Liver (tissue), 9 donors: Measurements from ENCODE around the gene TTC28. TPM values are rescaled to one million over a fixed set of nuclear protein-coding genes. Genes with fewer than 3 reads are reported as not detected.
"Not testable (repeated sequence)": the region's sequence is repeated elsewhere in the genome, so short reads cannot be mapped to it uniquely, and the experiment has no call there.

Experiments
- DNase-seq: peaks from one replicate; pipeline ENCODE4 v3.0.0-alpha.2; 2017; ENCODE audit warnings: low spot score
- H3K27ac ChIP-seq, 2 donors: one replicate each; pipeline ENCODE4 v1.7.0; 2013; ENCODE audit warnings: inconsistent platforms in 2 of 2, low read length in 2 of 2, control low read depth in 1 of 2, low read depth in 1 of 2, mild to moderate bottlenecking in 1 of 2
- H3K27me3 ChIP-seq, 4 donors: one replicate each; pipeline versions ENCODE4 v1.6.1 to v1.7.0; 2013; ENCODE audit warnings: low read length in 3 of 4, inconsistent platforms in 1 of 4, mild to moderate bottlenecking in 1 of 4, moderate library complexity in 1 of 4; ENCODE audit not compliant: control insufficient read depth in 4 of 4, insufficient read depth in 4 of 4
- H3K36me3 ChIP-seq, 4 donors: one replicate each; pipeline versions ENCODE4 v1.6.1 to v1.7.0; 2013; ENCODE audit warnings: low read length in 3 of 4, mild to moderate bottlenecking in 3 of 4, low read depth in 1 of 4, moderate library complexity in 1 of 4; ENCODE audit not compliant: control insufficient read depth in 4 of 4, insufficient read depth in 3 of 4
- H3K4me1 ChIP-seq, 4 donors: one replicate each; pipeline versions ENCODE4 v1.6.1 to v1.7.0; 2013; ENCODE audit warnings: low read length in 3 of 4, mild to moderate bottlenecking in 3 of 4, moderate library complexity in 1 of 4; ENCODE audit not compliant: control insufficient read depth in 4 of 4, insufficient read depth in 4 of 4
- H3K4me3 ChIP-seq, 3 donors: one replicate each; pipeline versions ENCODE4 v1.6.1 to v1.7.0; 2013; ENCODE audit warnings: low read length in 3 of 3, control low read depth in 1 of 3, low read depth in 1 of 3, mild to moderate bottlenecking in 1 of 3
- H3K9ac ChIP-seq, 2 donors: one replicate each; pipeline ENCODE4 v1.7.0; 2013; ENCODE audit warnings: low read length in 2 of 2, mild to moderate bottlenecking in 2 of 2, moderate library complexity in 2 of 2, control low read depth in 1 of 2, low read depth in 1 of 2
- H3K9me3 ChIP-seq, 4 donors: one replicate each; pipeline versions ENCODE4 v1.6.1 to v1.7.0; 2013; ENCODE audit warnings: low read length in 3 of 4; ENCODE audit not compliant: control insufficient read depth in 4 of 4
- EGR1 ChIP-seq, 2 donors: IDR thresholded peaks; 2 replicates each; pipeline ENCODE4 v1.6.1; 2016 to 2018; ENCODE audit warnings: antibody characterized with exemption in 2 of 2, low read depth in 2 of 2
- FOXA1 ChIP-seq: IDR thresholded peaks from 2 replicates; pipeline ENCODE4 v1.6.1; 2016; ENCODE audit warnings: antibody characterized with exemption
- FOXA2 ChIP-seq: IDR thresholded peaks from 2 replicates; pipeline ENCODE4 v1.6.1; 2016; ENCODE audit warnings: antibody characterized with exemption
- GABPA ChIP-seq, 2 donors: IDR thresholded peaks in 1 of 2; conservative IDR thresholded peaks in 1 of 2; 2 replicates each; pipeline ENCODE4 v1.6.1; 2016; ENCODE audit warnings: antibody characterized with exemption in 2 of 2, mild to moderate bottlenecking in 1 of 2, moderate library complexity in 1 of 2
- HNF4A ChIP-seq, 2 donors: conservative IDR thresholded peaks; 2 replicates each; pipeline ENCODE4 v1.6.1; 2016; ENCODE audit warnings: antibody characterized with exemption in 2 of 2, mild to moderate bottlenecking in 2 of 2
- HNF4G ChIP-seq: IDR thresholded peaks from 2 replicates; pipeline ENCODE4 v1.6.1; 2016; ENCODE audit warnings: antibody characterized with exemption
- JUND ChIP-seq, 2 donors: IDR thresholded peaks; 2 replicates each; pipeline ENCODE4 v1.6.1; 2016; ENCODE audit warnings: antibody characterized with exemption in 2 of 2
- RAD21 ChIP-seq, 2 donors: IDR thresholded peaks; 2 replicates each; pipeline ENCODE4 v1.6.1; 2016; ENCODE audit warnings: antibody characterized with exemption in 2 of 2, mild to moderate bottlenecking in 2 of 2
- RXRA ChIP-seq, 2 donors: IDR thresholded peaks; 2 replicates each; pipeline ENCODE4 v1.6.1; 2017 to 2018; ENCODE audit warnings: antibody characterized with exemption in 2 of 2, mild to moderate bottlenecking in 1 of 2
- SP1 ChIP-seq: IDR thresholded peaks from 2 replicates; pipeline ENCODE4 v1.6.1; 2018; ENCODE audit warnings: antibody characterized with exemption, mild to moderate bottlenecking
- TAF1 ChIP-seq: conservative IDR thresholded peaks from 2 replicates; pipeline ENCODE4 v1.6.1; 2016; ENCODE audit warnings: antibody characterized with exemption, mild to moderate bottlenecking
- YY1 ChIP-seq: IDR thresholded peaks from 2 replicates; pipeline ENCODE4 v1.6.1; 2016; ENCODE audit warnings: antibody characterized with exemption, mild to moderate bottlenecking
- WGBS: extraction: QIAGEN DNeasy Blood & Tissue Kit; methylation state at CpG from one replicate; pipeline ENCODE4 v1.1.7; 2013; 5-methylcytosine and 5-hydroxymethylcytosine counted together
- polyA plus RNA-seq, 2 donors: library from polyadenylated mRNA; stranded (reverse) in 1 of 2; unstranded in 1 of 2; fragments of 200-250 nt in 1 of 2; fragments of >200 nt in 1 of 2; fragmentation: Nextera tagmentation in 1 of 2; extraction: Ambion mirVana in 1 of 2; gene quantifications; one replicate each; pipeline versions ENCODE4 v1.2.1 to v1.2.3, GENCODE V29; 2013 to 2015
- total RNA-seq, 2 donors: library from RNA; depleted of rRNA; stranded (reverse); fragments of >200 nt; gene quantifications; one replicate each; pipeline ENCODE4 v1.2.3, GENCODE V29; 2014
- TF ChIP-seq, protein P1 (sequence below): IDR thresholded peaks from 2 replicates; pipeline ENCODE4 v1.6.1; 2016; ENCODE audit warnings: antibody characterized with exemption
- TF ChIP-seq, protein P2 (sequence below): IDR thresholded peaks from 2 replicates; pipeline ENCODE4 v1.6.1; 2016; ENCODE audit warnings: antibody characterized with exemption
- TF ChIP-seq, protein P3 (sequence below): IDR thresholded peaks from 2 replicates; pipeline ENCODE4 v1.6.1; 2016; ENCODE audit warnings: antibody characterized with exemption
- TF ChIP-seq, protein P4 (sequence below): IDR thresholded peaks from 2 replicates; pipeline ENCODE4 v1.6.1; 2016; ENCODE audit warnings: antibody characterized with exemption, mild to moderate bottlenecking
- donor health status: healthy.
- donor health status: healthy.
- donor health status: healthy.
- donor health status: healthy.
- donor health status: healthy.

The TTC28 gene
- total RNA-seq (10 to 100 TPM in 1 of 2 donors, 1 to 10 TPM in 1; 6.3 to 19.4 TPM), polyA plus RNA-seq (1 to 10 TPM; 4.2 to 5.6 TPM)

DNA sequence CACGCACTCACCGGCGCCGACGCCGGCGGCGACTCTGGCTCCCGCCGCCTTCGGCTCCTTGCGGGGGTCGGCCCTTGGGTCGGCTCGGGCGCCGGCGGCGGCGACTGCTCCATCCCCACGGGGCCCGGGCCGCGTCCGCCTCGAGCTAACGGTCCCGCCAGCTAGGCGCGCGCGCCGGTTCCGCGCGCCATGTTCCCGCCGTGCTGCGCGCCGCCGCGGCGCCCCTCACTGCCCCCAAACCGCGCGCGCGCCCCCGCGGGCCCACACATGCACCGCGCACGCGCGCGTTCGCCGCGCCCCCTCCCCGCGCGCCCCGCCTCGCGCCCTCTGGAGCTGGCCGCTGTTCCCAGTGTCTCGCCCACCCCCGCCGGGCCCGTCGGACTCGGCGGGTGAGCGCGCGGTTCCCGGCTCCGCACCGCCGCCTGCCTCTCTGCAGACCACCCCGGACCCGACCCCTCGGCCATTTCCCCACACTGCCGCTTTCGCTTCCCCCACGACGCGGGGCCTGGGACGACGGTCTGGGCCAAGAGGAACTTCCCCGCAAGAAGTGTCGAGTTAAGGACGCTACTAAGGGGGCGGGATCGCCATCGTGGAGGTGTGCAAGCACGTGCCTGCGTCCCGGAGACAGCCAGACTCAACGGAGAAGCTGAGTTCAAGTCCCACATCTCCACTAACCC lies at the start of gene TTC28:
Gene TTC28 (minus strand): TSS at position 230 of the 677 bp plus-strand sequence. CDS start 117 bp downstream, at position 113.
- Histone ChIP-seq H3K27ac (peak within 1 kb of the TSS in 1 of 2 donors; percentile 2), H3K4me3 (peak within 1 kb of the TSS; percentile 64 to 81 (median 79))
- TF ChIP-seq, protein P1, sequence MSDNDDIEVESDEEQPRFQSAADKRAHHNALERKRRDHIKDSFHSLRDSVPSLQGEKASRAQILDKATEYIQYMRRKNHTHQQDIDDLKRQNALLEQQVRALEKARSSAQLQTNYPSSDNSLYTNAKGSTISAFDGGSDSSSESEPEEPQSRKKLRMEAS = peak; percentile 35
- 1% methylated on average over 101 of the region's 101 CpGs for WGBS
- H3K4me1 ChIP-seq, H3K27me3 ChIP-seq, H3K9me3 ChIP-seq, H3K36me3 ChIP-seq, H3K9ac ChIP-seq: not testable (repeated sequence)
- peak; percentile 80 for DNase-seq

DNA sequence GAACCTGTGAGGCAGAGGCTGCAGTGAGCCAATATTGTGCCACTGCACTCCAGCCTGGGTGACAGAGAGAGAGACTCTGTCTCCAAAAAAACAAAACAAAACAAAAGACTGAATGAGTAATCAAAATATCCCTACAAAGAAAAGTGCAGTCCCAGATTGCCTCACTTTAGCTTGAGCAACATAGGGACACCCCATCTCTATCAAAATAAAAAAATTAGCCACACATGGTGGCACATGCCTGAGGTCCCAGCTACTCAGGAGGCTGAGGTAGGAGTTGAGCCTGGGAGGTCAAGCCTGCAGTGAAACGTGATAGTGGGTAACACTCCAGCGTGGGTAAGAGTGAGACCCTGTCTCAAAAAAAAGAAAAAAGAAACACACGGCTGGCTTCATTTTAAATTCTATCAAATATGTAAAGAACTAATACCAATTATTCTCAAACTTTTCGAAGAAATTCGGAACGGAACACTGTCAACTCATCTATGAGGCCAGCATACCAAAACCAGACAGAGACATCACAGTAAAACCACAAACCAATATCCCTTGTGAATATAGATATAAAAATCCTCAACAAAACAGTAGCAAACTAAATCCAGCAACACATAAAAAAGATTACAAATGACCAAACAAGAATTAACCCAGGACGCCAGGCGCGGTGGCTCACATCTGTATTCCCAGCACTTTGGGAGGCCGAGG lies 49.1 kb upstream of the TTC28 start:
- no peak for TF ChIP-seq RAD21 (IDR thresholded peaks at IDR 0.05)
- no peak for TF ChIP-seq FOXA2
- TF ChIP-seq EGR1 (IDR thresholded peaks at IDR 0.05; ENCODE audit: low read depth in 2 of 2) = no peak
- TF ChIP-seq, protein P2, sequence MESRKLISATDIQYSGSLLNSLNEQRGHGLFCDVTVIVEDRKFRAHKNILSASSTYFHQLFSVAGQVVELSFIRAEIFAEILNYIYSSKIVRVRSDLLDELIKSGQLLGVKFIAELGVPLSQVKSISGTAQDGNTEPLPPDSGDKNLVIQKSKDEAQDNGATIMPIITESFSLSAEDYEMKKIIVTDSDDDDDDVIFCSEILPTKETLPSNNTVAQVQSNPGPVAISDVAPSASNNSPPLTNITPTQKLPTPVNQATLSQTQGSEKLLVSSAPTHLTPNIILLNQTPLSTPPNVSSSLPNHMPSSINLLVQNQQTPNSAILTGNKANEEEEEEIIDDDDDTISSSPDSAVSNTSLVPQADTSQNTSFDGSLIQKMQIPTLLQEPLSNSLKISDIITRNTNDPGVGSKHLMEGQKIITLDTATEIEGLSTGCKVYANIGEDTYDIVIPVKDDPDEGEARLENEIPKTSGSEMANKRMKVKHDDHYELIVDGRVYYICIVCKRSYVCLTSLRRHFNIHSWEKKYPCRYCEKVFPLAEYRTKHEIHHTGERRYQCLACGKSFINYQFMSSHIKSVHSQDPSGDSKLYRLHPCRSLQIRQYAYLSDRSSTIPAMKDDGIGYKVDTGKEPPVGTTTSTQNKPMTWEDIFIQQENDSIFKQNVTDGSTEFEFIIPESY = no peak
- TF ChIP-seq RXRA (IDR thresholded peaks at IDR 0.05) = no peak
- TF ChIP-seq JUND (IDR thresholded peaks at IDR 0.05) = no peak
- TF ChIP-seq, protein P3, sequence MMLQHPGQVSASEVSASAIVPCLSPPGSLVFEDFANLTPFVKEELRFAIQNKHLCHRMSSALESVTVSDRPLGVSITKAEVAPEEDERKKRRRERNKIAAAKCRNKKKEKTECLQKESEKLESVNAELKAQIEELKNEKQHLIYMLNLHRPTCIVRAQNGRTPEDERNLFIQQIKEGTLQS = no peak
- TF ChIP-seq, protein P4, sequence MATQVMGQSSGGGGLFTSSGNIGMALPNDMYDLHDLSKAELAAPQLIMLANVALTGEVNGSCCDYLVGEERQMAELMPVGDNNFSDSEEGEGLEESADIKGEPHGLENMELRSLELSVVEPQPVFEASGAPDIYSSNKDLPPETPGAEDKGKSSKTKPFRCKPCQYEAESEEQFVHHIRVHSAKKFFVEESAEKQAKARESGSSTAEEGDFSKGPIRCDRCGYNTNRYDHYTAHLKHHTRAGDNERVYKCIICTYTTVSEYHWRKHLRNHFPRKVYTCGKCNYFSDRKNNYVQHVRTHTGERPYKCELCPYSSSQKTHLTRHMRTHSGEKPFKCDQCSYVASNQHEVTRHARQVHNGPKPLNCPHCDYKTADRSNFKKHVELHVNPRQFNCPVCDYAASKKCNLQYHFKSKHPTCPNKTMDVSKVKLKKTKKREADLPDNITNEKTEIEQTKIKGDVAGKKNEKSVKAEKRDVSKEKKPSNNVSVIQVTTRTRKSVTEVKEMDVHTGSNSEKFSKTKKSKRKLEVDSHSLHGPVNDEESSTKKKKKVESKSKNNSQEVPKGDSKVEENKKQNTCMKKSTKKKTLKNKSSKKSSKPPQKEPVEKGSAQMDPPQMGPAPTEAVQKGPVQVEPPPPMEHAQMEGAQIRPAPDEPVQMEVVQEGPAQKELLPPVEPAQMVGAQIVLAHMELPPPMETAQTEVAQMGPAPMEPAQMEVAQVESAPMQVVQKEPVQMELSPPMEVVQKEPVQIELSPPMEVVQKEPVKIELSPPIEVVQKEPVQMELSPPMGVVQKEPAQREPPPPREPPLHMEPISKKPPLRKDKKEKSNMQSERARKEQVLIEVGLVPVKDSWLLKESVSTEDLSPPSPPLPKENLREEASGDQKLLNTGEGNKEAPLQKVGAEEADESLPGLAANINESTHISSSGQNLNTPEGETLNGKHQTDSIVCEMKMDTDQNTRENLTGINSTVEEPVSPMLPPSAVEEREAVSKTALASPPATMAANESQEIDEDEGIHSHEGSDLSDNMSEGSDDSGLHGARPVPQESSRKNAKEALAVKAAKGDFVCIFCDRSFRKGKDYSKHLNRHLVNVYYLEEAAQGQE = no peak
- TF ChIP-seq YY1 = no peak
- no peak for TF ChIP-seq FOXA1
- TF ChIP-seq HNF4G = no peak
- TF ChIP-seq SP1 = no peak
- TF ChIP-seq TAF1 = no peak
- TF ChIP-seq GABPA (IDR thresholded peaks at IDR 0.05 in 1 of 2, conservative IDR thresholded peaks at IDR 0.05 in 1 of 2) = no peak
- TF ChIP-seq HNF4A (conservative IDR thresholded peaks at IDR 0.05) = no peak
- no peaks in the 10 kb centered on the region for H3K4me1 ChIP-seq
- 97% methylated on average over 10 of the region's 10 CpGs for WGBS
- no peak for DNase-seq
- no peak overlapping the region for H3K9ac ChIP-seq
- no peaks in the 10 kb centered on the region for H3K27me3 ChIP-seq
- no peak overlapping the region for H3K4me3 ChIP-seq
- H3K36me3 ChIP-seq = no peaks in the 10 kb centered on the region
- no peak overlapping the region for H3K27ac ChIP-seq
- H3K9me3 ChIP-seq = no peaks in the 10 kb centered on the region
